ENCODE data around the gene RNF213. TPM values are rescaled to one million over a fixed set of nuclear protein-coding genes. Genes with fewer than 3 reads are reported as not detected.
A peak's percentile ranks its signal among the peaks of the same experiment; 100 is the strongest.

RNF213 gene
- polyA plus RNA-seq, 1 of the 3 experiments (the other 2 are of a cell fraction): 57.5 TPM

DNA sequence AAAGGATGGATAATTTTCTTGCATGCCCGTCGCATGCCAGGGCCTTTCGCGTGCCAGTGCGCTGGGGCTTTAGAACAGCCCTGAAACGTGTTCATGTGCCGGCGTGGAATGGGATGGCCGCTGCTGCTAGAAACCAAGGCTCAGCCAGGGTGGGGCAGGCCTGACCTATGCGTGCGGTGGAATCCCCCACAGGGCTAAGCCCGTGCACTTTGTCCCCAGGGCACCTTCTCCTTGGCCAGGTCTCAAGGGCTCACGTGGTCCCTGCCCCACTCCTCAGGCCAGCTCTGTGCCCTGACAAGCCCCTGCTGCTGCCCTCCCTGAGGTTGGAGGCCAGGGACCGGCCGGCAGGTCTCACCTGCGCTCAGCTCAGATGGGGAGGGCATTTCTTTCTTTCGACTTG is 13.1 kb upstream of the RNF213 start:
- CTCF ChIA-PET: interaction anchor here (1.5 kb wide), 1 partner anchor 165 kb away, joined by 4 read pairs; no protein-coding TSS in a partner anchor
- POLR2A ChIA-PET: no interaction called here
- Histone ChIP-seq H3K4me1 (ENCODE audit: control insufficient read depth in 1 of 2, insufficient read depth in 2 of 2, low read depth in 1 of 2, low read length in 1 of 2) (no peaks in the 10 kb centered on the region), H3K79me2 (ENCODE audit: insufficient read depth) (no peaks in the 10 kb centered on the region), H3K27me3 (ENCODE audit: insufficient read depth) (no peaks in the 10 kb centered on the region), H3K9me2 (no peaks in the 10 kb centered on the region), H4K20me1 (ENCODE audit: insufficient read depth) (no peaks in the 10 kb centered on the region), H3K9ac (no peak overlapping the region), H3F3A (replicated peaks; ENCODE audit: insufficient read depth) (peaks cover 3% of the 10 kb centered on the region), H3K36me3 (replicated peaks in 1 of 2; ENCODE audit: control insufficient read depth in 1 of 2, insufficient read depth in 2 of 2, low read length in 1 of 2) (peaks cover 5 to 12% of the 10 kb centered on the region in 2 experiments), H3K9me3 (no peaks in the 10 kb centered on the region), H3K4me2 (no peak overlapping the region), H2AFZ (ENCODE audit: low read depth) (no peak overlapping the region), H3K27ac (ENCODE audit: low read depth in 2 of 2, low read length in 1 of 2) (no peak overlapping the region), H3K4me3 (ENCODE audit: low read depth in 2 of 2, low read length in 1 of 2) (no peak overlapping the region)
- WGBS (ENCODE audit: low lambda C conversion rate): 97% methylated on average over 17 of the region's 17 CpGs
- peak; percentile 20 for DNase-seq
- TF ChIP-seq FOSL2 (IDR thresholded peaks at IDR 0.05; ENCODE audit: borderline replicate concordance, low read depth): no peak
- no peak for TF ChIP-seq JUND (IDR thresholded peaks at IDR 0.05)
- TF ChIP-seq, protein P1, sequence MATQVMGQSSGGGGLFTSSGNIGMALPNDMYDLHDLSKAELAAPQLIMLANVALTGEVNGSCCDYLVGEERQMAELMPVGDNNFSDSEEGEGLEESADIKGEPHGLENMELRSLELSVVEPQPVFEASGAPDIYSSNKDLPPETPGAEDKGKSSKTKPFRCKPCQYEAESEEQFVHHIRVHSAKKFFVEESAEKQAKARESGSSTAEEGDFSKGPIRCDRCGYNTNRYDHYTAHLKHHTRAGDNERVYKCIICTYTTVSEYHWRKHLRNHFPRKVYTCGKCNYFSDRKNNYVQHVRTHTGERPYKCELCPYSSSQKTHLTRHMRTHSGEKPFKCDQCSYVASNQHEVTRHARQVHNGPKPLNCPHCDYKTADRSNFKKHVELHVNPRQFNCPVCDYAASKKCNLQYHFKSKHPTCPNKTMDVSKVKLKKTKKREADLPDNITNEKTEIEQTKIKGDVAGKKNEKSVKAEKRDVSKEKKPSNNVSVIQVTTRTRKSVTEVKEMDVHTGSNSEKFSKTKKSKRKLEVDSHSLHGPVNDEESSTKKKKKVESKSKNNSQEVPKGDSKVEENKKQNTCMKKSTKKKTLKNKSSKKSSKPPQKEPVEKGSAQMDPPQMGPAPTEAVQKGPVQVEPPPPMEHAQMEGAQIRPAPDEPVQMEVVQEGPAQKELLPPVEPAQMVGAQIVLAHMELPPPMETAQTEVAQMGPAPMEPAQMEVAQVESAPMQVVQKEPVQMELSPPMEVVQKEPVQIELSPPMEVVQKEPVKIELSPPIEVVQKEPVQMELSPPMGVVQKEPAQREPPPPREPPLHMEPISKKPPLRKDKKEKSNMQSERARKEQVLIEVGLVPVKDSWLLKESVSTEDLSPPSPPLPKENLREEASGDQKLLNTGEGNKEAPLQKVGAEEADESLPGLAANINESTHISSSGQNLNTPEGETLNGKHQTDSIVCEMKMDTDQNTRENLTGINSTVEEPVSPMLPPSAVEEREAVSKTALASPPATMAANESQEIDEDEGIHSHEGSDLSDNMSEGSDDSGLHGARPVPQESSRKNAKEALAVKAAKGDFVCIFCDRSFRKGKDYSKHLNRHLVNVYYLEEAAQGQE (IDR thresholded peaks at IDR 0.05; ENCODE audit: low read depth, low read length): no peak
- TF ChIP-seq YY1 (IDR thresholded peaks at IDR 0.05; ENCODE audit: low read depth): no peak
- TF ChIP-seq SIN3A (IDR thresholded peaks at IDR 0.05; ENCODE audit: borderline replicate concordance, low read depth, low read length): no peak
- no peak for TF ChIP-seq FOXM1 (IDR thresholded peaks at IDR 0.05; ENCODE audit: low read depth)
- no peak for TF ChIP-seq RXRA (IDR thresholded peaks at IDR 0.05; ENCODE audit: borderline replicate concordance, low read depth)
- no peak for TF ChIP-seq TCF12 (IDR thresholded peaks at IDR 0.05)
- TF ChIP-seq GATA2 (CRISPR knock-in tag; IDR thresholded peaks at IDR 0.05): no peak
- TF ChIP-seq CHD2 (IDR thresholded peaks at IDR 0.05; ENCODE audit: low read length, partially characterized antibody): no peak
- TF ChIP-seq SMC3 (IDR thresholded peaks at IDR 0.05; ENCODE audit: low read depth, low read length): no peak
- no peak for TF ChIP-seq TAF1 (IDR thresholded peaks at IDR 0.05; ENCODE audit: borderline replicate concordance, low read depth, low read length)
- no peak for TF ChIP-seq GABPA (IDR thresholded peaks at IDR 0.05; ENCODE audit: low read depth)
- TF ChIP-seq TEAD4 (IDR thresholded peaks at IDR 0.05; ENCODE audit: borderline replicate concordance, insufficient read depth): no peak
- no peak for TF ChIP-seq EZH2phosphoT487 (IDR thresholded peaks at IDR 0.05; ENCODE audit: borderline replicate concordance, low read depth)
- no peak for TF ChIP-seq ELF1 (IDR thresholded peaks at IDR 0.05)
- TF ChIP-seq NFIC (IDR thresholded peaks at IDR 0.05; ENCODE audit: borderline replicate concordance): no peak
- TF ChIP-seq, protein P2, sequence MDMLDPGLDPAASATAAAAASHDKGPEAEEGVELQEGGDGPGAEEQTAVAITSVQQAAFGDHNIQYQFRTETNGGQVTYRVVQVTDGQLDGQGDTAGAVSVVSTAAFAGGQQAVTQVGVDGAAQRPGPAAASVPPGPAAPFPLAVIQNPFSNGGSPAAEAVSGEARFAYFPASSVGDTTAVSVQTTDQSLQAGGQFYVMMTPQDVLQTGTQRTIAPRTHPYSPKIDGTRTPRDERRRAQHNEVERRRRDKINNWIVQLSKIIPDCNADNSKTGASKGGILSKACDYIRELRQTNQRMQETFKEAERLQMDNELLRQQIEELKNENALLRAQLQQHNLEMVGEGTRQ (IDR thresholded peaks at IDR 0.05; ENCODE audit: borderline replicate concordance, low read depth, low read length): no peak
- TF ChIP-seq, protein P3, sequence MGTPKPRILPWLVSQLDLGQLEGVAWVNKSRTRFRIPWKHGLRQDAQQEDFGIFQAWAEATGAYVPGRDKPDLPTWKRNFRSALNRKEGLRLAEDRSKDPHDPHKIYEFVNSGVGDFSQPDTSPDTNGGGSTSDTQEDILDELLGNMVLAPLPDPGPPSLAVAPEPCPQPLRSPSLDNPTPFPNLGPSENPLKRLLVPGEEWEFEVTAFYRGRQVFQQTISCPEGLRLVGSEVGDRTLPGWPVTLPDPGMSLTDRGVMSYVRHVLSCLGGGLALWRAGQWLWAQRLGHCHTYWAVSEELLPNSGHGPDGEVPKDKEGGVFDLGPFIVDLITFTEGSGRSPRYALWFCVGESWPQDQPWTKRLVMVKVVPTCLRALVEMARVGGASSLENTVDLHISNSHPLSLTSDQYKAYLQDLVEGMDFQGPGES (IDR thresholded peaks at IDR 0.05; ENCODE audit: low read depth, low read length): no peak

All from SK-N-SH (cell line).